Ascending aorta (tissue), 2 donors: Measurements from ENCODE around the gene MRPS33. TPM values are rescaled to one million over a fixed set of nuclear protein-coding genes. Genes with fewer than 3 reads are reported as not detected.
"Not testable (repeated sequence)": the region's sequence is repeated elsewhere in the genome, so short reads cannot be mapped to it uniquely, and the experiment has no call there.

ENCODE experiments used
- DNase-seq, 2 donors: peaks; one replicate each; pipeline ENCODE4 v3.0.0-alpha.2; 2019; ENCODE audit warnings: low spot score in 2 of 2
- H3K27ac ChIP-seq, 2 donors: fragments of 200-600 bp; sonication (generic); one replicate each; pipeline ENCODE4 v1.5.1; 2016 to 2017; ENCODE audit warnings: mild to moderate bottlenecking in 1 of 2
- H3K27me3 ChIP-seq: fragments of 200-600 bp; sonication (generic); one replicate; pipeline ENCODE4 v1.5.1; 2017
- H3K36me3 ChIP-seq, 2 donors: fragments of 200-600 bp; sonication (generic); one replicate each; pipeline ENCODE4 v1.5.1; 2016
- H3K4me1 ChIP-seq, 2 donors: fragments of 200-600 bp; sonication (generic); one replicate each; pipeline ENCODE4 v1.5.1; 2016 to 2017; ENCODE audit warnings: mild to moderate bottlenecking in 1 of 2
- H3K4me3 ChIP-seq, 2 donors: fragments of 200-600 bp; sonication (generic); one replicate each; pipeline ENCODE4 v1.5.1; 2016 to 2017; ENCODE audit warnings: mild to moderate bottlenecking in 1 of 2
- H3K9me3 ChIP-seq, 2 donors: fragments of 200-600 bp; sonication (generic); one replicate each; pipeline ENCODE4 v1.5.1; 2016
- CTCF ChIP-seq, 3 experiments: fragments of 200-600 bp in 2 of 3; fragments of 450-650 bp in 1 of 3; sonication (generic) in 2 of 3; IDR thresholded peaks; one replicate each; pipeline ENCODE4 v1.5.1; 2016 to 2019; ENCODE audit warnings: antibody characterized with exemption in 3 of 3, mild to moderate bottlenecking in 1 of 3, moderate library complexity in 1 of 3
- intact Hi-C: fragments of 100-400 bp; cut with DNase I; formaldehyde crosslinking; loops from one replicate; pipeline ENCODE4 v1.15.1; 2023
- total RNA-seq: library from RNA; depleted of rRNA; stranded (reverse); fragments of >200 nt; gene quantifications from one replicate; pipeline ENCODE4 v1.1.0, GENCODE V29; 2016

The MRPS33 gene
- total RNA-seq, 1 donor from 2014 or later: 8.9 TPM

- H3K4me3 ChIP-seq: no peak overlapping the region
- no peak for TF ChIP-seq CTCF (IDR thresholded peaks at IDR 0.05)
- no peak overlapping the region for H3K27ac ChIP-seq
- intact Hi-C loops: no loop called here
- no peaks in the 10 kb centered on the region for H3K9me3 ChIP-seq
- no peak for DNase-seq
- H3K36me3 ChIP-seq: no peaks in the 10 kb centered on the region
- H3K4me1 ChIP-seq: no peaks in the 10 kb centered on the region
- H3K27me3 ChIP-seq: no peaks in the 10 kb centered on the region
These were observed 30.5 kb upstream of the MRPS33 start for GRCh38 chr7:141045126-141045841.

GRCh38 chr7:141043616-141044015 lies 28.9 kb upstream of the MRPS33 start:
- intact Hi-C loops: no loop called here
- no peak for TF ChIP-seq CTCF (IDR thresholded peaks at IDR 0.05)

GRCh38 chr7:141042222-141043193 lies 27.8 kb upstream of the MRPS33 start:
- Histone ChIP-seq H3K27me3 (no peaks in the 10 kb centered on the region), H3K27ac (no peak overlapping the region), H3K4me3 (no peak overlapping the region), H3K9me3 (no peaks in the 10 kb centered on the region), H3K4me1 (no peaks in the 10 kb centered on the region), H3K36me3 (no peaks in the 10 kb centered on the region)
- intact Hi-C loops: no loop called here
- TF ChIP-seq CTCF (IDR thresholded peaks at IDR 0.05): no peak
- DNase-seq: no peak

More at GRCh38 chr7:141043616-141044015, 28.9 kb upstream of the MRPS33 start:
- no peak for DNase-seq
- no peak overlapping the region for H3K27ac ChIP-seq
- no peaks in the 10 kb centered on the region for H3K27me3 ChIP-seq
- no peak overlapping the region for H3K4me3 ChIP-seq
- no peaks in the 10 kb centered on the region for H3K4me1 ChIP-seq
- no peaks in the 10 kb centered on the region for H3K9me3 ChIP-seq
- no peaks in the 10 kb centered on the region for H3K36me3 ChIP-seq

GRCh38 chr7:141039376-141039775 lies 24.6 kb upstream of the MRPS33 start:
- Histone ChIP-seq H3K4me1 (no peaks in the 10 kb centered on the region), H3K9me3 (no peaks in the 10 kb centered on the region), H3K36me3 (no peaks in the 10 kb centered on the region), H3K4me3 (no peak overlapping the region), H3K27ac (no peak overlapping the region), H3K27me3 (no peaks in the 10 kb centered on the region)
- TF ChIP-seq CTCF (IDR thresholded peaks at IDR 0.05): no peak
- no peak for DNase-seq
- intact Hi-C loops: no loop called here

GRCh38 chr7:141038100-141038499 lies 23.3 kb upstream of the MRPS33 start:
- H3K4me1 ChIP-seq, H3K4me3 ChIP-seq, intact Hi-C loops, DNase-seq, H3K27ac ChIP-seq, H3K36me3 ChIP-seq, H3K27me3 ChIP-seq, H3K9me3 ChIP-seq: not testable (repeated sequence)

- H3K4me3 ChIP-seq, H3K9me3 ChIP-seq, intact Hi-C loops, H3K36me3 ChIP-seq, H3K4me1 ChIP-seq, H3K27me3 ChIP-seq, H3K27ac ChIP-seq, DNase-seq: not testable (repeated sequence)
These were observed 18.0 kb upstream of the MRPS33 start for GRCh38 chr7:141032539-141033323.
